ENCODE measurements around the gene IFITM2. TPM values are rescaled to one million over a fixed set of nuclear protein-coding genes. Genes with fewer than 3 reads are reported as not detected.

The IFITM2 gene
- total RNA-seq, 1 donor from 2014 or later = 607 TPM

DNA sequence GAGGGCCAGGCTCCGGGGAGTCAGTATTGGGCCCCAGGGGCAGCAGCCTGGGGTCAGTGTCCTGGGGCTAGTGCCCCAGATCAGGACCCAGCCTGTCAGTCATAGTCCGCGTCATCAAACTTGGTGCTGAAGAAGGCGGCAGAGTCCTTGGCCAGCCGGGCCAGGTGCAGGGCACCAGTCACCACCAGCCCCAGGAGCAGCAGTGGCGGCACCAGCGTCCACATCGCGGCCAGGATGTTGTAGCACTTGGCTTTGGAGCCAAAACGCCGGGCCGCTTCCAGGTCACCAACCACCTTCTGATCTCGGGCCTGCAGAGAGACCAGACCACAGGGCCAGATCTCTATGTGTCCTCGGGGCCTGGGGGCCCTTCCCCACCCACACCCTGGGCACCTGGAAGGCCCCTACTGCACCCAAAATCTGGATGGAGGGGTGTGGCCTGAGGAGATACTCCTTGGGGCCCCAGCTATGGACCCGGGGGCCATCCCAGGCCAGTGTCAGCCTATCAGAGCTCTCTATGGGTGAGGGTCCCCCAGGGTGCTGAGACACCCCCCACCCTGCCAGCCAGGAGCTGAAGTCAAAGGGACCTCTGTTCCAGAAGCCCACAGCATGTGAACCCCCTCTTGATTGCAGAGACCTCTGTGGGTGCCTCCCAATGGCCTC is 9.1 kb upstream of the IFITM2 start:
- H3K27me3 ChIP-seq (ENCODE audit: low read depth) = peaks cover 26% of the 10 kb centered on the region
- H3K4me3 ChIP-seq = no peak overlapping the region
- peak in 1 of 2 donors; percentile 4 for ATAC-seq
- TF ChIP-seq, protein P1, sequence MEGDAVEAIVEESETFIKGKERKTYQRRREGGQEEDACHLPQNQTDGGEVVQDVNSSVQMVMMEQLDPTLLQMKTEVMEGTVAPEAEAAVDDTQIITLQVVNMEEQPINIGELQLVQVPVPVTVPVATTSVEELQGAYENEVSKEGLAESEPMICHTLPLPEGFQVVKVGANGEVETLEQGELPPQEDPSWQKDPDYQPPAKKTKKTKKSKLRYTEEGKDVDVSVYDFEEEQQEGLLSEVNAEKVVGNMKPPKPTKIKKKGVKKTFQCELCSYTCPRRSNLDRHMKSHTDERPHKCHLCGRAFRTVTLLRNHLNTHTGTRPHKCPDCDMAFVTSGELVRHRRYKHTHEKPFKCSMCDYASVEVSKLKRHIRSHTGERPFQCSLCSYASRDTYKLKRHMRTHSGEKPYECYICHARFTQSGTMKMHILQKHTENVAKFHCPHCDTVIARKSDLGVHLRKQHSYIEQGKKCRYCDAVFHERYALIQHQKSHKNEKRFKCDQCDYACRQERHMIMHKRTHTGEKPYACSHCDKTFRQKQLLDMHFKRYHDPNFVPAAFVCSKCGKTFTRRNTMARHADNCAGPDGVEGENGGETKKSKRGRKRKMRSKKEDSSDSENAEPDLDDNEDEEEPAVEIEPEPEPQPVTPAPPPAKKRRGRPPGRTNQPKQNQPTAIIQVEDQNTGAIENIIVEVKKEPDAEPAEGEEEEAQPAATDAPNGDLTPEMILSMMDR (IDR thresholded peaks at IDR 0.05) = no peak
- DNase-seq = peak; percentile 49
- H3K27ac ChIP-seq = no peak overlapping the region
- intact Hi-C loops (cut with DNase I) = no loop called here
- H3K4me1 ChIP-seq = peaks cover 12% of the 10 kb centered on the region
- peaks cover 10% of the 10 kb centered on the region for H3K36me3 ChIP-seq
- H3K9me3 ChIP-seq = no peaks in the 10 kb centered on the region

DNA sequence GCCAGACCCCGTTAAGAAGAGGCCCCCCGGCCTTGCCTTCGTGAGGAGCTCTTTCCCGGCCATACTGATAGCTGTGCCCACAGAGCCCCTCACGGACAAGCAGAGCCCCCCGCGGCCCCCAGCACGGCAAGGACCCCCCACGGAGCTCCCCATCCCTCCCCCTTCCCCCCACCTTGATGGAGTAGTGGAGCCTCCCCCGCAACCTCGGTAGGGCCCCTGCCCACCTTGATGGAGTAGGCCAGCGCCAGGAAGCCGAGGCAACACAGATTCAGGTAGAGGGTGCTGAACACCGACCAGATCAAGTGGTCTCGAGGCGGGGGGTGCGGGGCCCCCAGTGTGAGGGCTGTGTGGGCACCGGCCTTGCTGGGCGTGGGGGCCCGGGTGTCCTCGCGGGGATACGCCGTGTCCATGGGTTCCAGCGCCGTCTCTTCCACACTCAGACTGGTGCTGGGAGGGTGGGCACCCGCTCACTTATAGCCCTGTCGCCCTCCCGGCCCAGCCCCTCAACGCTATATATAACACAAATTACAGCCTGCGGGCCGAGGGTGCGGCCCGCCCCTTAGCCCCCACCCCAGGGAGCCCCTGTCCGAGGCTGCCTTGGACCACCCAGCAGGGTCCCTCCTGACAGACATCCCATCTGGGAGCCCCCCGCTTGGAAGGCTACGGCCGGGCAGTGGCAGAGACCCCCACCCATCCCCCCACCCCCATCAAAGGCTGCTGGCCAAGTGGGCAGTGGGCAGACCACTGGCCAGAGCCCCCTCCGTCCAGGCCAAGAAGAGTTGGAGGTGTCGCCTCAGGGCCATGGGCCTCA is 8.3 kb upstream of the IFITM2 start, which contains the start of gene IFITM5:
Gene IFITM5 (minus strand): TSS at position 446 of the 811 bp plus-strand sequence. CDS start 36 bp downstream, at position 410.
- ATAC-seq (peak in 1 of 2 donors; percentile 3), DNase-seq (peak; percentile 44)
- TF ChIP-seq, protein P1 (IDR thresholded peaks at IDR 0.05) = no peak
- no peaks in the 10 kb centered on the region for H3K9me3 ChIP-seq
- H3K27ac ChIP-seq = no peak within 1 kb of the TSS
- no peak within 1 kb of the TSS for H3K4me3 ChIP-seq
- H3K27me3 ChIP-seq (ENCODE audit: low read depth) = peaks cover 26% of the 10 kb centered on the region
- peaks cover 12% of the 10 kb centered on the region for H3K4me1 ChIP-seq
- intact Hi-C loops (cut with DNase I) = no loop called here
- H3K36me3 ChIP-seq = peaks cover 3% of the 10 kb centered on the region

DNA sequence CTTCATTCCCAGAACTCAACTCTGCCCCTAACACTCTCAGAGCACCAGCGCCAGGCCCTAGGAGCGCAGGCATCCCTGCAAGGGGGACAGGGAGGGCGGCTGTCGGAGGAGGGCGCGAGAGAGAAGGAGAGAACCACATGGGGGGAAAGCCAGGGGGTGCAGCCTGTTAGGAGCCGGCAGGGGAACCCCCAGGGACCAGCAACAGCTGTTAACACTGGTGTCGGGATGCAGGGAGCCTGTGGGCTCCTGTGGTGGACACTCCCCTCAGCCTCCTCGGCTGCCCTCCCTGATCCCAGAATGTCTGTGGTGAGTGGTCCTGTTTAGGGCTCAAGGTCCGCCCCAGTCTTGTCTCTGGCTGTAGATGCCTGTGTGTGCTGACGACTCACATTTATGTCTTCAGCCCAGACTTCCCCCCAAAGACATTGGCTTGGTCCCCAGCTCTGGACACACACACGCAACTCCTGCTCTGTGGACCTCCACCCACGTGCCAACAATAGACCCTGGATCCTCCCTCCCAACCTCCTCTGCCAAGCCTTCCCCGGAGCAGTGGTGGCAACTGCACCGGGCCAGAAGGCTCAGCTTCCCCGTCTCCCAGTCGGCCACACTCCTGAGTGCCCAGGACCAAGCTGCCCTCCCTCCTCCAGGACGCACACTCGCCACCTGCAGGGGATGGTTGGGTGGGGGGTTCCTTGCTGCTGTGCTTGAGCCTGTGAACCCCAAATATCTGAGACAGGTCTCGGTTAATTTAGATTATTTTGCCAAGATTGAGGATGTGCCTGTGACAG is 7.5 kb upstream of the IFITM2 start:
- Histone ChIP-seq H3K36me3 (no peaks in the 10 kb centered on the region), H3K4me3 (no peak overlapping the region), H3K27ac (no peak overlapping the region), H3K27me3 (ENCODE audit: low read depth) (peaks cover 26% of the 10 kb centered on the region), H3K9me3 (no peaks in the 10 kb centered on the region), H3K4me1 (peaks cover 18% of the 10 kb centered on the region)
- intact Hi-C loops (cut with DNase I) = loop anchor here (10.0 kb wide), 1 partner anchor 55 kb away; no protein-coding TSS in a partner anchor
- DNase-seq (peak; percentile 46), ATAC-seq (no peak)
- TF ChIP-seq, protein P1 (IDR thresholded peaks at IDR 0.05) = peak; percentile 9

DNA sequence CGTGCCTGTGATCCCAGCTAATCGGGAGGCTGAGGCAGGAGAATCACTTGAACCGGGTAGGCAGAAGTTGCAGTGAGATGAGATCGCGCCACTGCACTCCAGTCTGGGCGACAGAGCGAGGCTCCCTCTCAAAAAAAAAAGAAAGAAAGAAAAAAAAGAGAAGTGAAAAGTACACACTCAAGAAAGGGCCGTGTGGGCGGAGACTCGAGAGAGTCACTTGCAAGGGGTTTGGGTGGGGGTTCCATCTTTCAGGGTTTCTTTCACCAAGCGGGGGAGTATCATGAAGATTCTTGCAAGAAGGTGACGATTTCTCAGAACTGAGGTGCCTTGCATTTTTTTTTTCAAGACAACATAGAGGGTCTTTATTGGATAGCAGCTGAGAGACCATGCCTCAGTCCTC is 4.3 kb upstream of the IFITM2 start:
- Histone ChIP-seq H3K27me3 (ENCODE audit: low read depth) (peaks cover 24% of the 10 kb centered on the region), H3K27ac (no peak overlapping the region), H3K36me3 (no peaks in the 10 kb centered on the region), H3K9me3 (no peaks in the 10 kb centered on the region), H3K4me3 (no peak overlapping the region), H3K4me1 (peaks cover 28% of the 10 kb centered on the region)
- intact Hi-C loops (cut with DNase I) = loop anchor here (10.0 kb wide), 1 partner anchor 51 kb away; no protein-coding TSS in a partner anchor
- ATAC-seq = no peak
- DNase-seq = no peak
- TF ChIP-seq, protein P1 (IDR thresholded peaks at IDR 0.05) = no peak

DNA sequence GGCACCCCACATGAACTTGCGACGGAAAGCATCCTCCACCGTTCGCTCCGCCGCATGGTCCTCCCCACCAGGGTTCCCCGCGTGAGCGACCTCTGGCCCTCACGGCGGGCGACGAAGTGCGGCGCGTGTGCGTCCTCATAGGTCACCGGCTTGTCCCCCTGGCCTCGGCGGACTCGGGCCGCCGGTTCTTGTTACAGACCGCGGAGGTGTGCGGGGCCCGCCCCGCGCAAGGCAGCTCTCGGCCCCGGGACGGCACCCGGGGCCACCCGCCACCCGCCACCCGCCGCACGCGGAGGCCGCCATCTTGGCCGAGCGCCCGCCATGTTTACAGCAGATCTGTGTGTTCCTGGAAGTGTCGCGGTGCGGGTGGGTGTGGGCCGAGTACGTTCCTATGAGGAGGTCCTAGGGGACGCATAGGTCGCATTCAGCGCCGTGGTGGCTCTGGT is 3.5 kb upstream of the IFITM2 start:
- Histone ChIP-seq H3K27ac (no peak overlapping the region), H3K4me3 (no peak overlapping the region), H3K4me1 (peaks cover 31% of the 10 kb centered on the region), H3K9me3 (no peaks in the 10 kb centered on the region), H3K36me3 (no peaks in the 10 kb centered on the region), H3K27me3 (ENCODE audit: low read depth) (peaks cover 23% of the 10 kb centered on the region)
- ATAC-seq = no peak
- DNase-seq = peak; percentile 48
- intact Hi-C loops (cut with DNase I) = loop anchor here (10.0 kb wide), 1 partner anchor 51 kb away; no protein-coding TSS in a partner anchor
- TF ChIP-seq, protein P1 (IDR thresholded peaks at IDR 0.05) = no peak

Measured in lower lobe of right lung (tissue), 2 donors.